Fibroblast of lung (primary cell): ENCODE results near the gene NHSL1.

Experiments
- CTCF ChIP-seq, 2 donors: IDR thresholded peaks in 1 of 2; conservative IDR thresholded peaks in 1 of 2; 1 replicate in 1 of 2; 2 replicates in 1 of 2; pipeline ENCODE4 v1.5.1; 2011 to 2012; ENCODE audit warnings: low read length in 2 of 2, control low read depth in 1 of 2, inconsistent platforms in 1 of 2, low read depth in 1 of 2, mild to moderate bottlenecking in 1 of 2
- EZH2 ChIP-seq: IDR thresholded peaks from 2 replicates; pipeline ENCODE4 v1.5.1; 2012; ENCODE audit warnings: low read length, control low read depth, mild to moderate bottlenecking; ENCODE audit errors: missing control alignments

- TF ChIP-seq CTCF (conservative IDR thresholded peaks at IDR 0.05 in 1 of 2, IDR thresholded peaks at IDR 0.05 in 1 of 2; ENCODE audit: low read depth in 1 of 2, low read length in 2 of 2), result no peak
- TF ChIP-seq EZH2, result no peak
These were observed 14.2 kb downstream of the NHSL1 start for GRCh38 chr6:138485005-138485545.
